ENCODE results near the gene KREMEN1. TPM values are rescaled to one million over a fixed set of nuclear protein-coding genes. Genes with fewer than 3 reads are reported as not detected.
A peak's percentile ranks its signal among the peaks of the same experiment; 100 is the strongest.

Gene KREMEN1
- total and polyA plus RNA-seq, 10 of the 15 experiments (the other 5 are each of a cell fraction or from before 2014, with no cell fraction given): 0.10 to 2.5 (median 0.20) TPM; not detected in 1

GRCh38 chr22:29195964-29196666 is 123.3 kb downstream of the KREMEN1 start:
- DNase-seq (ENCODE audit: low read depth, low spot score) (no peak), FAIRE-seq (no peak), ATAC-seq (no peak)
- in situ Hi-C loops (cut with MboI): no loop called here
- Histone ChIP-seq H4K20me1 (ENCODE audit: control insufficient read depth, insufficient read depth) (no peaks in the 10 kb centered on the region), H3K9ac (ENCODE audit: control insufficient read depth, insufficient read depth, low read length) (no peak overlapping the region), H3K27me3 (replicated peaks in 1 of 2; ENCODE audit: control insufficient read depth in 2 of 2, insufficient read depth in 2 of 2, low read length in 1 of 2) (no peaks in the 10 kb centered on the region), H3K4me2 (ENCODE audit: control insufficient read depth, insufficient read depth) (no peak overlapping the region), H2AFZ (ENCODE audit: control insufficient read depth, low read depth, low read length) (no peak overlapping the region), H3K4me1 (ENCODE audit: control insufficient read depth, insufficient read depth, low read length) (peaks cover 6% of the 10 kb centered on the region), H3K4me3 (no peak overlapping the region), H3K79me2 (ENCODE audit: control insufficient read depth, insufficient read depth, low read length) (no peaks in the 10 kb centered on the region; the same call in 1 of the 2 replicates), H3K9me3 (replicated peaks; ENCODE audit: control insufficient read depth, insufficient read depth, low read length) (peaks cover 3% of the 10 kb centered on the region; the same call in 2 of the 3 replicates), H3K27ac (ENCODE audit: control insufficient read depth, insufficient read depth) (no peak overlapping the region), H3K36me3 (ENCODE audit: control insufficient read depth in 2 of 2, insufficient read depth in 2 of 2, low read length in 1 of 2) (no peaks in the 10 kb centered on the region; a peak in 1 of 4 replicates)
- 56% methylated on average over 10 of the region's 10 CpGs for WGBS (ENCODE audit: insufficient coverage, insufficient replicate concordance, low lambda C conversion rate, missing lambda C conversion rate)
- intact Hi-C loops (cut with micrococcal nuclease; ENCODE audit: unreplicated experiment): no loop called here
- RAD21 ChIA-PET (ENCODE audit: unreplicated experiment): interaction anchor here (10.8 kb wide), 1 partner anchor 29 kb away, joined by 153 read pairs; no protein-coding TSS in a partner anchor
- CTCF ChIA-PET: interaction anchor here (1.0 to 1.3 kb wide), 2 partner anchors 11 to 42 kb away, joined by 3 to 4 read pairs; no protein-coding TSS in a partner anchor
- POLR2A ChIA-PET: interaction anchor here (0.5 to 15.3 kb wide), 5 partner anchors 9 to 45 kb away, joined by 3 to 239 read pairs (median 3); no protein-coding TSS in a partner anchor
- TF ChIP-seq POU2F2 (IDR thresholded peaks at IDR 0.05; ENCODE audit: borderline replicate concordance, low read depth, low read length) (no peak), KDM1A (IDR thresholded peaks at IDR 0.05; ENCODE audit: borderline replicate concordance) (no peak), EGR1 (IDR thresholded peaks at IDR 0.05; ENCODE audit: borderline replicate concordance in 1 of 2, low read depth in 2 of 2, low read length in 2 of 2) (peak in 1 of 2 experiments; percentile 4; a peak in 1 of 3 replicates), RUNX3 (IDR thresholded peaks at IDR 0.05; ENCODE audit: low read length) (0 out of 2 replicates have a peak, but pooled peaks have one; percentile 6), ZBTB33 (IDR thresholded peaks at IDR 0.05) (0 out of 2 replicates have a peak, but pooled peaks have one; percentile 41)
- BruUV-seq (replicated peaks): no TSS peak
- SMC1A ChIA-PET (ENCODE audit: uncharacterized antibody, unreplicated experiment): interaction anchor here (1.4 to 16.1 kb wide), 2 partner anchors 22 to 28 kb away, joined by 3 to 165 read pairs; no protein-coding TSS in a partner anchor
